ENCODE data around the gene SLC17A9. TPM values are rescaled to one million over a fixed set of nuclear protein-coding genes. Genes with fewer than 3 reads are reported as not detected.

SLC17A9 gene
- total RNA-seq, 4 donors from 2014 or later = 0.31 to 3.9 (median 1.4) TPM

GRCh38 chr20:62946918-62947317, 5.6 kb upstream of the SLC17A9 start:
- WGBS, 2 donors = 86% methylated on average over 8 to 10 of the region's 10 CpGs
- no peak for DNase-seq
- Histone ChIP-seq H3K4me1 (peaks cover under 1 to 9% (median 2%) of the 10 kb centered on the region in 3 donors), H3K27me3 (no peaks in the 10 kb centered on the region), H3K4me3 (no peak overlapping the region), H3K36me3 (peaks cover 12 to 94% (median 45%) of the 10 kb centered on the region in 3 donors), H3K9me3 (no peaks in the 10 kb centered on the region), H3K27ac (no peak overlapping the region)
- TF ChIP-seq CTCF (IDR thresholded peaks at IDR 0.05) = no peak
- intact Hi-C loops (cut with DNase I) = no loop called here

- peaks cover 8 to 12% (median 10%) of the 10 kb centered on the region in 3 donors for H3K4me1 ChIP-seq
- H3K36me3 ChIP-seq = peaks cover 12 to 86% (median 45%) of the 10 kb centered on the region in 3 donors
- H3K4me3 ChIP-seq = no peak overlapping the region
- no peaks in the 10 kb centered on the region for H3K9me3 ChIP-seq
- no peak overlapping the region for H3K27ac ChIP-seq
- WGBS, 2 donors = 91 to 94% methylated on average over 16 to 17 of the region's 17 CpGs
- intact Hi-C loops (cut with DNase I) = no loop called here
- DNase-seq = no peak
- no peaks in the 10 kb centered on the region for H3K27me3 ChIP-seq
- TF ChIP-seq POLR2A (IDR thresholded peaks at IDR 0.05) (no peak), CTCF (IDR thresholded peaks at IDR 0.05) (no peak)
Observed at GRCh38 chr20:62947532-62948300, 4.8 kb upstream of the SLC17A9 start.

- Histone ChIP-seq H3K27me3 (no peaks in the 10 kb centered on the region), H3K27ac (no peak overlapping the region), H3K36me3 (peaks cover 12 to 70% (median 36%) of the 10 kb centered on the region in 3 donors), H3K4me1 (peaks cover 20 to 28% (median 24%) of the 10 kb centered on the region in 3 donors), H3K4me3 (no peak overlapping the region), H3K9me3 (no peaks in the 10 kb centered on the region)
- WGBS, 2 donors = 92 to 97% methylated on average over 6 of the region's 6 CpGs
- no peak for DNase-seq
- TF ChIP-seq POLR2A (IDR thresholded peaks at IDR 0.05) = no peak
- TF ChIP-seq CTCF (IDR thresholded peaks at IDR 0.05) = no peak
- intact Hi-C loops (cut with DNase I) = no loop called here
Observed at GRCh38 chr20:62949153-62949821, 3.2 kb upstream of the SLC17A9 start.

- DNase-seq = no peak
- H3K36me3 ChIP-seq = peaks cover 12 to 64% (median 29%) of the 10 kb centered on the region in 3 donors
- H3K27ac ChIP-seq = no peak overlapping the region
- intact Hi-C loops (cut with DNase I) = no loop called here
- no peak overlapping the region for H3K4me3 ChIP-seq
- peaks cover 20 to 34% (median 28%) of the 10 kb centered on the region in 3 donors for H3K4me1 ChIP-seq
- 84 to 91% methylated on average over 5 to 11 of the region's 12 CpGs for WGBS, 2 donors
- H3K27me3 ChIP-seq = no peaks in the 10 kb centered on the region
- H3K9me3 ChIP-seq = no peaks in the 10 kb centered on the region
- TF ChIP-seq POLR2A (IDR thresholded peaks at IDR 0.05) (no peak), CTCF (IDR thresholded peaks at IDR 0.05) (no peak)
Observed at GRCh38 chr20:62949962-62950361, 2.5 kb upstream of the SLC17A9 start.

- H3K36me3 ChIP-seq = peaks cover 10 to 56% (median 23%) of the 10 kb centered on the region in 3 donors
- intact Hi-C loops (cut with DNase I) = no loop called here
- no peak for DNase-seq
- TF ChIP-seq CTCF (IDR thresholded peaks at IDR 0.05) = no peak
- no peak for TF ChIP-seq POLR2A (IDR thresholded peaks at IDR 0.05)
- no peak overlapping the region for H3K4me3 ChIP-seq
- no peaks in the 10 kb centered on the region for H3K9me3 ChIP-seq
- H3K27me3 ChIP-seq = no peaks in the 10 kb centered on the region
- H3K27ac ChIP-seq = no peak overlapping the region
- 94 to 100% methylated on average over 2 to 7 of the region's 8 CpGs for WGBS, 2 donors
- peaks cover 20 to 34% (median 28%) of the 10 kb centered on the region in 3 donors for H3K4me1 ChIP-seq
Observed at GRCh38 chr20:62950741-62951140, 1.8 kb upstream of the SLC17A9 start.

Data from esophagus squamous epithelium (tissue), 5 donors.